Measurements from ENCODE around the gene SLC17A1.
A peak's percentile ranks its signal among the peaks of the same experiment; 100 is the strongest.

The SLC17A1 gene
- 0 to 0.29 (median 0) reads per million in 9 experiments for total RNA-seq

GRCh38 chr6:25831532-25832306 lies at the start of gene SLC17A1:
TSS of gene SLC17A1 (minus strand) at chr6:25832052. CDS start at chr6:25830557, 1,495 bp downstream.
- no peaks in the 10 kb centered on the region for H3K36me3 Mint-ChIP-seq (ENCODE audit: insufficient read depth)
- no peaks in the 10 kb centered on the region for H3K9me3 Mint-ChIP-seq
- H3K4me3 Mint-ChIP-seq, result no peak within 1 kb of the TSS
- no peaks in the 10 kb centered on the region for H3K4me1 Mint-ChIP-seq (ENCODE audit: low read depth in 2 of 2)
- H3K27ac Mint-ChIP-seq, result no peak within 1 kb of the TSS
- no peak for ATAC-seq (replicated peaks)
- peaks cover 21 to 24% of the 10 kb centered on the region in 2 donors for H3K27me3 Mint-ChIP-seq
- no peak for DNase-seq

- Mint-ChIP-seq H3K4me1 (ENCODE audit: low read depth in 2 of 2) (peaks cover 0 to 6% of the 10 kb centered on the region in 2 donors), H3K4me3 (no peak overlapping the region)
- no peak for ATAC-seq (replicated peaks)
Observed at GRCh38 chr6:25880601-25881000, 48.7 kb upstream of the SLC17A1 start.

GRCh38 chr6:25878721-25879322 lies 47.0 kb upstream of the SLC17A1 start:
- DNase-seq (no peak), ATAC-seq (replicated peaks) (no peak)
- H3K4me1 Mint-ChIP-seq (ENCODE audit: low read depth in 2 of 2), result peaks cover 5 to 13% of the 10 kb centered on the region in 2 donors
- H3K27me3 Mint-ChIP-seq, result peaks cover 0 to 6% of the 10 kb centered on the region in 2 donors
- no peaks in the 10 kb centered on the region for H3K9me3 Mint-ChIP-seq
- H3K36me3 Mint-ChIP-seq (ENCODE audit: insufficient read depth), result peaks cover 3% of the 10 kb centered on the region
- no peak overlapping the region for H3K4me3 Mint-ChIP-seq
- H3K27ac Mint-ChIP-seq, result no peak overlapping the region

More at GRCh38 chr6:25880601-25881000, 48.7 kb upstream of the SLC17A1 start:
- Mint-ChIP-seq H3K27me3 (peaks cover 0 to 6% of the 10 kb centered on the region in 2 donors), H3K27ac (no peak overlapping the region), H3K36me3 (ENCODE audit: insufficient read depth) (peaks cover 3% of the 10 kb centered on the region), H3K9me3 (no peaks in the 10 kb centered on the region)
- no peak for DNase-seq

GRCh38 chr6:25875926-25876602 lies 44.2 kb upstream of the SLC17A1 start:
- Mint-ChIP-seq H3K36me3 (ENCODE audit: insufficient read depth) (peaks cover 2% of the 10 kb centered on the region), H3K4me1 (ENCODE audit: low read depth in 2 of 2) (peaks cover 16 to 19% of the 10 kb centered on the region in 2 donors), H3K27me3 (peaks cover 0 to 6% of the 10 kb centered on the region in 2 donors), H3K9me3 (no peaks in the 10 kb centered on the region), H3K27ac (no peak overlapping the region), H3K4me3 (no peak overlapping the region)
- no peak for DNase-seq
- no peak for ATAC-seq (replicated peaks)

DNA sequence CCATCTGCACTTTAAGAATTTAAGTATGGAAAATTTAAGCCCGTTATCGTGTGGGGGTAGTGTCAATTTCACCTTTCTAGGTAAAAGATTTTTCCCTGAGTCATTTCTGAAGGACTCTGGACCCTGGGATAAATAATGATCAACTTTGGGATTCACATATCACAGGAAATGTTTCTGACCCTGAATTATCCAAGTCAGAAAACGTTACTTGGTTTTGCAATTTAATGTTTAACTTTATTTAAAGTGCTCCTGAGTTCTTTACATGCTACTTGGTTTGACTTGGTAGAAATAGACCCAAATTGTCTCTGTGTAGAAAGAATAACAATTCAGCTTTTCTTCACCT lies 43.7 kb upstream of the SLC17A1 start:
- no peak overlapping the region for H3K4me3 Mint-ChIP-seq
- H3K27me3 Mint-ChIP-seq, result peaks cover 0 to 6% of the 10 kb centered on the region in 2 donors
- H3K36me3 Mint-ChIP-seq (ENCODE audit: insufficient read depth), result peaks cover 2% of the 10 kb centered on the region
- peaks cover 16 to 19% of the 10 kb centered on the region in 2 donors for H3K4me1 Mint-ChIP-seq (ENCODE audit: low read depth in 2 of 2)
- DNase-seq (no peak), ATAC-seq (replicated peaks) (no peak)
- no peak overlapping the region for H3K27ac Mint-ChIP-seq
- no peaks in the 10 kb centered on the region for H3K9me3 Mint-ChIP-seq

- H3K4me3 Mint-ChIP-seq, result no peak overlapping the region
- DNase-seq, result no peak
- ATAC-seq (replicated peaks), result no peak
- no peaks in the 10 kb centered on the region for H3K9me3 Mint-ChIP-seq
- H3K27ac Mint-ChIP-seq, result no peak overlapping the region
- H3K36me3 Mint-ChIP-seq (ENCODE audit: insufficient read depth), result peaks cover 2% of the 10 kb centered on the region
- peaks cover 0 to 6% of the 10 kb centered on the region in 2 donors for H3K27me3 Mint-ChIP-seq
- peaks cover 16 to 19% of the 10 kb centered on the region in 2 donors for H3K4me1 Mint-ChIP-seq (ENCODE audit: low read depth in 2 of 2)
Observed at GRCh38 chr6:25874822-25875562, 43.1 kb upstream of the SLC17A1 start.

- Mint-ChIP-seq H3K4me3 (no peak within 1 kb of the TSS), H3K9me3 (no peaks in the 10 kb centered on the region), H3K27me3 (peaks cover 0 to 6% of the 10 kb centered on the region in 2 donors), H3K4me1 (ENCODE audit: low read depth in 2 of 2) (peaks cover 16 to 19% of the 10 kb centered on the region in 2 donors), H3K27ac (peak within 1 kb of the TSS; percentile 16 to 80), H3K36me3 (ENCODE audit: insufficient read depth) (peaks cover 2% of the 10 kb centered on the region)
- no peak for DNase-seq
- no peak for ATAC-seq (replicated peaks)
Observed at GRCh38 chr6:25874118-25874517, 42.3 kb upstream of the SLC17A1 start, which contains the start of gene SLC17A3. TSS of gene SLC17A3 (minus strand) at chr6:25874243. CDS start at chr6:25868387, 5,856 bp downstream.

- H3K36me3 Mint-ChIP-seq (ENCODE audit: insufficient read depth), result peaks cover 2% of the 10 kb centered on the region
- peaks cover 16 to 19% of the 10 kb centered on the region in 2 donors for H3K4me1 Mint-ChIP-seq (ENCODE audit: low read depth in 2 of 2)
- H3K9me3 Mint-ChIP-seq, result no peaks in the 10 kb centered on the region
- H3K27me3 Mint-ChIP-seq, result no peaks in the 10 kb centered on the region
- peak overlapping the region in 1 of 2 donors; percentile 31 for H3K4me3 Mint-ChIP-seq
- ATAC-seq (replicated peaks) (peak; percentile 95), DNase-seq (peak; percentile 21 to 38 (median 28))
- H3K27ac Mint-ChIP-seq, result peak overlapping the region; percentile 16 to 80
Observed at GRCh38 chr6:25872814-25873213, 41.0 kb upstream of the SLC17A1 start.

- peaks cover 23 to 33% of the 10 kb centered on the region in 2 donors for H3K4me1 Mint-ChIP-seq (ENCODE audit: low read depth in 2 of 2)
- no peaks in the 10 kb centered on the region for H3K27me3 Mint-ChIP-seq
- peaks cover 6% of the 10 kb centered on the region for H3K36me3 Mint-ChIP-seq (ENCODE audit: insufficient read depth)
- H3K9me3 Mint-ChIP-seq, result peaks cover under 1 to 3% of the 10 kb centered on the region in 2 donors
- no peak for ATAC-seq (replicated peaks)
- H3K4me3 Mint-ChIP-seq, result no peak overlapping the region
- peak overlapping the region in 1 of 2 donors; percentile 50 for H3K27ac Mint-ChIP-seq
- no peak for DNase-seq
Observed at GRCh38 chr6:25869840-25870239, 38.0 kb upstream of the SLC17A1 start.

DNA sequence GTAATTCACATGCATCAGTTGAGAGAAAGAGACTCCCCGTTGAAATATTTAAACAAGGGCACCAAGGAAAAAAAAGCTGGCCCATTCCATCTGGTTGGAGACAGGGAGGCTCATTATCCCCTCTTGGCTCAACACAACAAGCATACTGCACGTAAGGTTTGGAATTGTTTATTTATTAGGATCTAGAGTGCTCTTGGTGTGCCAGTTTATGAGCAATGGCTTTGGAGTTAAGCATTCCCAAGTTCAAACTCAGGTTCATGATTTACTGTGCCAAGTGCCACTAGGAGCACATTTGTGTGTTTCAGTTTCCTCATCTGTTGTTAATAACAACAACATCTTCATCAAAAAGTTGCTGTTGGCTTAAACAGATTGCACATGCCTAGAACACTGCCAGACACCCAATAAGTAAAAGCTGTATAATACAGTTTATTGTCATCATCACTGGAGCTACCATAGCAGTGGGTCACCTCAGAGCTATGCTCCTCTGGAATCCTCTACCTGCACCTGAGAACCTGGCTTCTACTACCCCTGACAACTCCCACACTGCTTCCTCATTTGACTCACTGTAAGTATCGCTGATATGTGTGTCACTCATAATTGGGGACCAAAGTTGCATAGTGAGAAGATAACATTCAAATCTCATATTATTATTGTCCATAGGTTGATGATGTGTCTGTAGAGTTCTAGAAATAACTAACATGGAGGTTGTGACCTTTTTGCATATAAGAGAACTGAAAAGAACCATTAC lies 36.8 kb upstream of the SLC17A1 start:
- peaks cover 6% of the 10 kb centered on the region for H3K36me3 Mint-ChIP-seq (ENCODE audit: insufficient read depth)
- ATAC-seq (replicated peaks) (no peak), DNase-seq (no peak)
- peaks cover 24 to 35% of the 10 kb centered on the region in 2 donors for H3K4me1 Mint-ChIP-seq (ENCODE audit: low read depth in 2 of 2)
- H3K27me3 Mint-ChIP-seq, result peaks cover 6 to 9% of the 10 kb centered on the region in 2 donors
- H3K9me3 Mint-ChIP-seq, result peaks cover 5 to 15% of the 10 kb centered on the region in 2 donors
- H3K4me3 Mint-ChIP-seq, result no peak overlapping the region
- H3K27ac Mint-ChIP-seq, result no peak overlapping the region

- peak; percentile 98 for ATAC-seq (replicated peaks)
- peak; percentile 35 to 48 (median 38) for DNase-seq
- Mint-ChIP-seq H3K36me3 (ENCODE audit: insufficient read depth) (peaks cover 4% of the 10 kb centered on the region), H3K4me3 (peak overlapping the region; percentile 26 to 51), H3K27me3 (peaks cover 6 to 13% of the 10 kb centered on the region in 2 donors), H3K9me3 (peaks cover 6 to 17% of the 10 kb centered on the region in 2 donors), H3K27ac (peak overlapping the region; percentile 84 to 94), H3K4me1 (ENCODE audit: low read depth in 2 of 2) (peaks cover 15 to 23% of the 10 kb centered on the region in 2 donors)
Observed at GRCh38 chr6:25866011-25866410, 34.2 kb upstream of the SLC17A1 start.

- Mint-ChIP-seq H3K9me3 (peaks cover 6 to 17% of the 10 kb centered on the region in 2 donors), H3K27ac (no peak overlapping the region), H3K4me3 (no peak overlapping the region), H3K4me1 (ENCODE audit: low read depth in 2 of 2) (peaks cover 17 to 25% of the 10 kb centered on the region in 2 donors), H3K36me3 (ENCODE audit: insufficient read depth) (peaks cover 4% of the 10 kb centered on the region), H3K27me3 (peaks cover 10 to 13% of the 10 kb centered on the region in 2 donors)
- DNase-seq, result no peak
- no peak for ATAC-seq (replicated peaks)
Observed at GRCh38 chr6:25863360-25863759, 31.5 kb upstream of the SLC17A1 start.
